D721Med (cell line): ENCODE data around the gene RNF7.

Experiments used
- DNase-seq: peaks from one replicate; pipeline ENCODE4 v3.0.0; 2011; ENCODE audit warnings: low spot score; ENCODE audit not compliant: insufficient read length
- FAIRE-seq: peaks from 2 replicates; lab custom pipeline; 2011; peaks lifted over from hg19 to GRCh38; lab: Jason Lieb, UNC
- CTCF ChIP-seq: IDR thresholded peaks from 2 replicates; pipeline ENCODE4 v1.5.1; 2012; ENCODE audit warnings: mild to moderate bottlenecking, control low read depth; ENCODE audit not compliant: insufficient read depth; ENCODE audit errors: missing control alignments

RNF7 gene

GRCh38 chr3:141723255-141723654, 14.8 kb upstream of the RNF7 start:
- DNase-seq, result no peak
- TF ChIP-seq CTCF, result no peak
- FAIRE-seq, result no peak

GRCh38 chr3:141724186-141724585, 13.9 kb upstream of the RNF7 start:
- FAIRE-seq, result no peak
- TF ChIP-seq CTCF, result no peak
- no peak for DNase-seq

GRCh38 chr3:141725036-141725435, 13.1 kb upstream of the RNF7 start:
- FAIRE-seq, result no peak
- no peak for DNase-seq
- no peak for TF ChIP-seq CTCF

- DNase-seq, result no peak
These were observed 11.6 kb upstream of the RNF7 start for GRCh38 chr3:141726483-141726882.

GRCh38 chr3:141728355-141728892, 9.7 kb upstream of the RNF7 start:
- DNase-seq (no peak), FAIRE-seq (no peak)
- no peak for TF ChIP-seq CTCF

More at GRCh38 chr3:141726483-141726882, 11.6 kb upstream of the RNF7 start:
- FAIRE-seq, result no peak
- TF ChIP-seq CTCF, result no peak

GRCh38 chr3:141729240-141729639, 8.9 kb upstream of the RNF7 start:
- DNase-seq (no peak), FAIRE-seq (no peak)
- no peak for TF ChIP-seq CTCF

- FAIRE-seq (no peak), DNase-seq (no peak)
- no peak for TF ChIP-seq CTCF
These were observed 2.9 kb upstream of the RNF7 start for GRCh38 chr3:141735176-141735575.
